Measurements from ENCODE around the gene CREM.

CREM gene

GRCh38 chr10:35257057-35257983 is 130.7 kb downstream of the CREM start:
- Histone ChIP-seq H2AFZ (ENCODE audit: low read length) (no peak overlapping the region), H3K9me3 (ENCODE audit: insufficient read depth, low read depth, low read length) (0 out of 2 replicates have a peak, but pooled peaks cover 3% of the 10 kb centered on the region), H4K20me1 (ENCODE audit: insufficient read depth, low read length, poor library complexity, severe bottlenecking) (no peaks in the 10 kb centered on the region), H3K27me3 (ENCODE audit: insufficient read depth, low read length, poor library complexity, severe bottlenecking) (no peaks in the 10 kb centered on the region), H3K36me3 (ENCODE audit: insufficient read depth, low read length) (no peaks in the 10 kb centered on the region), H3F3A (ENCODE audit: low read depth) (no peaks in the 10 kb centered on the region), H3K9me2 (replicated peaks; ENCODE audit: low read depth, low read length) (no peaks in the 10 kb centered on the region), H3K4me2 (ENCODE audit: low read depth, low read length, poor library complexity, severe bottlenecking) (no peak overlapping the region), H3K4me3 (ENCODE audit: low read length, poor library complexity, severe bottlenecking) (no peak overlapping the region), H3K4me1 (ENCODE audit: insufficient read depth, low read length, poor library complexity, severe bottlenecking) (no peaks in the 10 kb centered on the region), H3K79me2 (ENCODE audit: insufficient read depth, low read length) (no peaks in the 10 kb centered on the region), H3K9ac (ENCODE audit: low read depth, low read length, poor library complexity, severe bottlenecking) (no peak overlapping the region)
- TF ChIP-seq, protein P1, sequence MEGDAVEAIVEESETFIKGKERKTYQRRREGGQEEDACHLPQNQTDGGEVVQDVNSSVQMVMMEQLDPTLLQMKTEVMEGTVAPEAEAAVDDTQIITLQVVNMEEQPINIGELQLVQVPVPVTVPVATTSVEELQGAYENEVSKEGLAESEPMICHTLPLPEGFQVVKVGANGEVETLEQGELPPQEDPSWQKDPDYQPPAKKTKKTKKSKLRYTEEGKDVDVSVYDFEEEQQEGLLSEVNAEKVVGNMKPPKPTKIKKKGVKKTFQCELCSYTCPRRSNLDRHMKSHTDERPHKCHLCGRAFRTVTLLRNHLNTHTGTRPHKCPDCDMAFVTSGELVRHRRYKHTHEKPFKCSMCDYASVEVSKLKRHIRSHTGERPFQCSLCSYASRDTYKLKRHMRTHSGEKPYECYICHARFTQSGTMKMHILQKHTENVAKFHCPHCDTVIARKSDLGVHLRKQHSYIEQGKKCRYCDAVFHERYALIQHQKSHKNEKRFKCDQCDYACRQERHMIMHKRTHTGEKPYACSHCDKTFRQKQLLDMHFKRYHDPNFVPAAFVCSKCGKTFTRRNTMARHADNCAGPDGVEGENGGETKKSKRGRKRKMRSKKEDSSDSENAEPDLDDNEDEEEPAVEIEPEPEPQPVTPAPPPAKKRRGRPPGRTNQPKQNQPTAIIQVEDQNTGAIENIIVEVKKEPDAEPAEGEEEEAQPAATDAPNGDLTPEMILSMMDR (conservative IDR thresholded peaks at IDR 0.05; ENCODE audit: low read length): no peak
- no peak for TF ChIP-seq EZH2phosphoT487 (IDR thresholded peaks at IDR 0.05; ENCODE audit: borderline replicate concordance)

DNA sequence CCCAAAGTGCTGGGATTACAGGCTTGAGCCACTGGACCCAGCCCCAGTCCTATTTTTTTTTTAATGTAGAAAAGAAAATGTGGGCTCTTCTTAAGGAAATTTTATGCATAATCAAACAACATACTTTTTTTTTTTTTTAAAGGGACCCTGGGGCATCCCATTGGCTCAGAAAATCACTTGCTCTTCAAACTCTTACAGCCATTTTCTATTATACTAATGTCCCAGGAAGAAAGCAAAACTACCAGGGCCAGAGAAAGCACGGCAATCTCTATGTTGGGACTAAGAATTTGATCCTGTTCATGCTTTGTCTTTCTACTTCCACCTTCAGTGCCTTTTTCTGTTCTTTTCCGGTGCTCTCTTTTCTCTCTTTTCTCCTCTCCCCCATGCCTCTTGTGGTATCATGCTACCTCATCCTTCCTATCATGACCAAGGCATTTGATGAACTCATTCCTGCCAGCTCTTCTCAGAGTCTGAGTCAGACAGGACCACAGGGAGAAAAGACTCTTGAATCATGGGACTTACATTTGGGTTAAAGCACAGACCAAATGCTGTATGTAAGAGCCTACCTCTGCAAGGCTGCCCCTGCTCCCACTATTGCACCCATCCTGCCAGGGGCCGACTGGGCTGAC is 133.2 kb downstream of the CREM start:
- TF ChIP-seq EZH2phosphoT487 (IDR thresholded peaks at IDR 0.05; ENCODE audit: borderline replicate concordance): no peak
- TF ChIP-seq, protein P1 (conservative IDR thresholded peaks at IDR 0.05; ENCODE audit: low read length): no peak
- Histone ChIP-seq H4K20me1 (ENCODE audit: insufficient read depth, low read length, poor library complexity, severe bottlenecking) (no peaks in the 10 kb centered on the region), H3K27me3 (ENCODE audit: insufficient read depth, low read length, poor library complexity, severe bottlenecking) (no peaks in the 10 kb centered on the region), H3K9me3 (ENCODE audit: insufficient read depth, low read depth, low read length) (0 out of 2 replicates have a peak, but pooled peaks cover 3% of the 10 kb centered on the region), H3F3A (ENCODE audit: low read depth) (no peaks in the 10 kb centered on the region), H3K9me2 (replicated peaks; ENCODE audit: low read depth, low read length) (no peaks in the 10 kb centered on the region), H3K4me2 (ENCODE audit: low read depth, low read length, poor library complexity, severe bottlenecking) (no peak overlapping the region), H2AFZ (ENCODE audit: low read length) (no peak overlapping the region), H3K4me1 (ENCODE audit: insufficient read depth, low read length, poor library complexity, severe bottlenecking) (no peaks in the 10 kb centered on the region), H3K9ac (ENCODE audit: low read depth, low read length, poor library complexity, severe bottlenecking) (no peak overlapping the region), H3K79me2 (ENCODE audit: insufficient read depth, low read length) (no peaks in the 10 kb centered on the region), H3K36me3 (ENCODE audit: insufficient read depth, low read length) (no peaks in the 10 kb centered on the region), H3K4me3 (ENCODE audit: low read length, poor library complexity, severe bottlenecking) (no peak overlapping the region)

GRCh38 chr10:35262436-35262835 is 135.8 kb downstream of the CREM start:
- no peaks in the 10 kb centered on the region for H3K79me2 ChIP-seq (ENCODE audit: insufficient read depth, low read length)
- H3K27me3 ChIP-seq (ENCODE audit: insufficient read depth, low read length, poor library complexity, severe bottlenecking): no peaks in the 10 kb centered on the region
- H3K9me2 ChIP-seq (replicated peaks; ENCODE audit: low read depth, low read length): no peaks in the 10 kb centered on the region
- no peak overlapping the region for H2AFZ ChIP-seq (ENCODE audit: low read length)
- no peaks in the 10 kb centered on the region for H3K36me3 ChIP-seq (ENCODE audit: insufficient read depth, low read length)
- no peak overlapping the region for H3K4me2 ChIP-seq (ENCODE audit: low read depth, low read length, poor library complexity, severe bottlenecking)
- H3K9me3 ChIP-seq (ENCODE audit: insufficient read depth, low read depth, low read length): no peaks in the 10 kb centered on the region
- no peak overlapping the region for H3K9ac ChIP-seq (ENCODE audit: low read depth, low read length, poor library complexity, severe bottlenecking)
- no peak for TF ChIP-seq EZH2phosphoT487 (IDR thresholded peaks at IDR 0.05; ENCODE audit: borderline replicate concordance)
- TF ChIP-seq, protein P1 (conservative IDR thresholded peaks at IDR 0.05; ENCODE audit: low read length): no peak
- no peaks in the 10 kb centered on the region for H4K20me1 ChIP-seq (ENCODE audit: insufficient read depth, low read length, poor library complexity, severe bottlenecking)
- H3K4me3 ChIP-seq (ENCODE audit: low read length, poor library complexity, severe bottlenecking): no peak overlapping the region
- H3F3A ChIP-seq (ENCODE audit: low read depth): no peaks in the 10 kb centered on the region
- H3K4me1 ChIP-seq (ENCODE audit: insufficient read depth, low read length, poor library complexity, severe bottlenecking): no peaks in the 10 kb centered on the region

Measured in Loucy (cell line).